Ovary (tissue), 3 donors: ENCODE data around the gene STIM2.

ENCODE experiments used
- CTCF ChIP-seq, 3 donors: fragments of 450-650 bp in 2 of 3; fragments of 200-600 bp in 1 of 3; IDR thresholded peaks; one replicate each; pipeline versions ENCODE4 v1.5.1 to v1.8.0; 2016 to 2022; ENCODE audit warnings: antibody characterized with exemption in 3 of 3, mild to moderate bottlenecking in 1 of 3
- EP300 ChIP-seq: sonication (generic); formaldehyde crosslinking; IDR thresholded peaks from one replicate; pipeline ENCODE4 v1.6.1; 2017; ENCODE audit warnings: antibody characterized with exemption
- POLR2A ChIP-seq: fragments of 450-650 bp; IDR thresholded peaks from one replicate; pipeline ENCODE4 v1.6.1; 2017; ENCODE audit warnings: antibody characterized with exemption, mild to moderate bottlenecking, moderate library complexity
- donor health status: DM: no; HTN: no; CAD: no.

GRCh38 chr4:27003642-27004113 lies 143.0 kb downstream of the STIM2 start:
- TF ChIP-seq CTCF (IDR thresholded peaks at IDR 0.05) (no peak), POLR2A (no peak), EP300 (no peak)
